Left renal pelvis (tissue), 4 donors: ENCODE measurements around the gene AADACL3. TPM values are rescaled to one million over a fixed set of nuclear protein-coding genes. Genes with fewer than 3 reads are reported as not detected.

Experiments
- DNase-seq, 4 donors: peaks; one replicate each; pipeline ENCODE4 v3.0.0-alpha.2; 2013; ENCODE audit warnings: low read depth in 4 of 4, low spot score in 3 of 4
- polyA plus RNA-seq, 4 donors: library from polyadenylated mRNA; unstranded; fragments of 120-200 nt; gene quantifications; one replicate each; pipeline ENCODE4 v1.2.1, GENCODE V29; 2013; ENCODE audit not compliant: insufficient read length in 4 of 4

Gene AADACL3
- polyA plus RNA-seq, 4 donors = not detected

GRCh38 chr1:12764016-12764415 is 48.1 kb downstream of the AADACL3 start:
- DNase-seq = no peak

DNA sequence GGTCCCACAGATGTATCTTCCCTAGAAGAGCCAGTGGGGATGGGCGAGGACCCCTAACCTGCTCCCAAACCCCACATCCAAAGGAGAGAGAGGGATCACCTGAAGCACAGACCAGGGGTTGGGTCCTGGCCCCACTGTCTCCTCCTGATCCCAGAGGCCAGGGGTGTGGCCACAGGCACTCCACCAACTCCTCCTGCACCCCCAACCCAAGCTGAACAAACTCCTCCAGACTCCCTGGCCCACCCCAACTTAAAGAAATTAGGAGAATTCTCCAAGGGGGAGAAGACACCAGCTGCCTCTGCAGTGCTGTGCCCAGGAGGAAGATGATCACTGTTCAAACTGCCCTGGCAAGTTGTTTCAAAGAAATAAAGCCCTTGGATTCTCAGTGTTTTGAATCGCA is 53.1 kb downstream of the AADACL3 start:
- no peak for DNase-seq

DNA sequence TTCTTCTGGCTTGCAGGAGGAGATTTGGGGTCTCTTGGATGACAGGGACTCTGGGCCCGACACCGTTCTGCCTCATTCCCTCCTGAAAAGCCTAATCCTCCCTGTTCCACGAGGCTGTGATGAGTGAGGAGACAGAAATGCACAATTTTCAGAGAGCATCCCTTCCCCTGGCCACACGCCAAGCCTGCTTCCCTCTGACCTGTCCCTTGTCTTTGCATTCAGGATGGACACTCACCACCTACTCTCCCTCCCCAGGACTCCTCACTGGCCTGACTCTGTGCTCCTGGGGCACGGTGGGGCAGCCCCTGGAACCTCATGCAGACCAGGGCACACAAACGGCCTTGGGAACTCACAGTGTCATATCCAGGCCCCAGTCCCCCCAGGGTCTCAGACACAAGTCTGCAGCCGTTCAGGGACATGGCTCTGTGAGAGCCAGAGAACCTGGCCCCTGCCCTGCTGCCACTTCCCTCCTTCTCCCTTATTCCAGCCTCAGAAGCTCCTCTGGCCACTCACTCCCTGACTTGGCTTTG is 54.1 kb downstream of the AADACL3 start:
- no peak for DNase-seq

- DNase-seq = no peak
Measured at GRCh38 chr1:12770620-12771019, 54.7 kb downstream of the AADACL3 start.

DNA sequence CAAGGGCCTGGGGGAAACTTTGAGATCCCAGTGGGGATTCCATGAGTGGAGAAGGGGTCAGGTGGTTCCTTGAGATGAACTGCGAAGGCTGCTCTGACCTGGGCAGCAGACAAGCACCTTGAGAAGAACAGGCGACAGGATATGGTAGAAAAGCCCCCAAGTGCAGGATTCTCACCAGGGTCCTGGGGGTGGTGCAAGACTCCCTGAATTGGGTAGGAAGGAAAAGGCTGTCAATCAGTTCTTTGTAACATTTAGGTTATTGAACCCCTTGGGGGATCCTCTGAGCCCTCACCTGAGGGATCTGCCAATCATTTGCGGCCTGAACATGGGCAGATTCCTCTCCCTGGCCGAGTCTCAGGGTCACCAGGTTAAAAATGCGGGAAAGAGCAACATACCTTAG is 55.3 kb downstream of the AADACL3 start:
- no peak for DNase-seq

- no peak for DNase-seq
Measured at GRCh38 chr1:12772520-12772919, 56.6 kb downstream of the AADACL3 start.

DNA sequence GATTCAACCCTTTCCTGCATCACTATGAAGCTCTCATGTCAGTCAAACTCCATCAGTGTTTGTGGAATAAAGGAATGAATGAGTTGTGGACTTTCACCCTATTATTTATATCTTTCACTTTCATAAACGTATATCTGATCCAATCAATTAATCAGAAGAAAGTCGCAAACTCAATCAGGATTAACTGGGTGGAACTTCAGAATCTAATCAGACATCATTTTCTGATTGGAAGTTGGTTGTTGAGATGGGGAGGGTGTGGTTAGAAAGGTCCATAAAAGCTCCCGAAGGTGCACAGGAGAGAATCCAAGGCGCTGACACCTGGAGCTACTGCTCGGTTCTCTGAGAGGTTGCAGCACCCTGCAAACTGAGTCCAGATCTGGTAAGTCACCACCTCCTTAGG is 57.5 kb downstream of the AADACL3 start, which contains the start of gene PRAMEF12:
Gene PRAMEF12 (plus strand): TSS at position 301 of the 400 bp plus-strand sequence. CDS start 1,130 bp downstream, outside the sequence.
- no peak for DNase-seq

- no peak for DNase-seq
Measured at GRCh38 chr1:12774801-12775345, 59.0 kb downstream of the AADACL3 start.

GRCh38 chr1:12775443-12775842 is 59.5 kb downstream of the AADACL3 start:
- DNase-seq = no peak

- DNase-seq = no peak
Measured at GRCh38 chr1:12776801-12777557, 61.1 kb downstream of the AADACL3 start.

Other genes with a start within 250 kb of the AADACL3 start
- 100 to 1,000 TPM in 1 of 4 donors, 10 to 100 TPM in 3; 81.3 to 236 (median 88.0) TPM for gene DHRS3, start 97.9 kb upstream of the AADACL3 start, polyA plus RNA-seq
- 1 to 10 TPM; 1.0 to 1.8 (median 1.2) TPM for gene AADACL4, start 72.0 kb upstream of the AADACL3 start, polyA plus RNA-seq
- gene CFAP107, start 30.1 kb downstream of the AADACL3 start, polyA plus RNA-seq = 1 to 10 TPM in 3 of 4 donors, under 1 TPM in 1; 0.07 to 1.7 (median 1.1) TPM
- gene PRAMEF12, start 57.6 kb downstream of the AADACL3 start, polyA plus RNA-seq = not detected
- not detected for gene PRAMEF1, start 75.3 kb downstream of the AADACL3 start, polyA plus RNA-seq
- gene PRAMEF11, start 115.3 kb downstream of the AADACL3 start, polyA plus RNA-seq = not detected
- not detected for gene HNRNPCL1, start 132.6 kb downstream of the AADACL3 start, polyA plus RNA-seq
- gene PRAMEF2, start 141.0 kb downstream of the AADACL3 start, polyA plus RNA-seq = not detected
- gene PRAMEF4, start 170.1 kb downstream of the AADACL3 start, polyA plus RNA-seq = not detected
- not detected for gene PRAMEF10, start 182.2 kb downstream of the AADACL3 start, polyA plus RNA-seq
- not detected for gene PRAMEF7, start 200.5 kb downstream of the AADACL3 start, polyA plus RNA-seq
- not detected for gene PRAMEF6, start 231.5 kb downstream of the AADACL3 start, polyA plus RNA-seq